HepG2 (cell line): ENCODE data around the gene MYO3B. TPM values are rescaled to one million over a fixed set of nuclear protein-coding genes. Genes with fewer than 3 reads are reported as not detected.

Experiments
- ATAC-seq: fragments of 200-7000 bp; cut with Tn5 transposase; 3 replicates; pipeline ENCODE4 v1.9.1; 2020; ENCODE audit warnings: mild to moderate bottlenecking, moderate library complexity
- BruUV-seq: library from RNA; stranded (reverse); fragments of 400-500 nt; replicated peaks from 2 replicates; lab custom pipeline; 2021; lab: Mats Ljungman, UMichigan
- CTCF ChIA-PET: fragments of 300-600 bp; formaldehyde crosslinking; extraction: SDS; loops from one replicate; lab custom pipeline; 2021; ENCODE audit warnings: low total read pairs, inconsistent platforms, low intra/inter-chr PET ratio; lab: Yijun Ruan, JAX
- POLR2A ChIA-PET: fragments of 350-600 bp; sonication (Branson Sonifier 250); formaldehyde crosslinking; loops from one replicate; lab custom pipeline; 2020; ENCODE audit warnings: antibody characterized with exemption, inconsistent platforms; lab: Yijun Ruan, JAX
- DNase-seq: peaks from one replicate; pipeline ENCODE4 v3.0.0-alpha.2; 2015; ENCODE audit warnings: low spot score
- FAIRE-seq: peaks from 3 replicates; lab custom pipeline; 2011; peaks lifted over from hg19 to GRCh38; lab: Jason Lieb, UNC
- H2AFZ ChIP-seq: one replicate; pipeline ENCODE4 v1.6.1; 2011; ENCODE audit warnings: low read length, inconsistent platforms
- H3K27ac ChIP-seq: fragments of 300-600 bp; 3 replicates; pipeline ENCODE4 v1.8.0; 2011; ENCODE audit warnings: mixed run types, mild to moderate bottlenecking, mixed read lengths, low read length, inconsistent platforms; ENCODE audit not compliant: insufficient read depth; ENCODE audit errors: extremely low read length
- H3K27me3 ChIP-seq, 2 experiments: fragments of 200-600 bp in 1 of 2; 2 replicates in 1 of 2; 3 replicates in 1 of 2; pipeline versions ENCODE4 v1.6.0 to v1.8.0; 2011; ENCODE audit warnings: low read length in 2 of 2, mild to moderate bottlenecking in 2 of 2, moderate library complexity in 2 of 2, inconsistent platforms in 1 of 2; ENCODE audit not compliant: insufficient read depth in 2 of 2, control insufficient read depth in 1 of 2
- H3K36me3 ChIP-seq, 2 experiments: fragments of 200-600 bp in 1 of 2; replicated peaks in 1 of 2; 2 replicates in 1 of 2; 3 replicates in 1 of 2; pipeline versions ENCODE4 v1.5.1 to v1.8.0; 2011; ENCODE audit warnings: low read length in 2 of 2, inconsistent platforms in 1 of 2; ENCODE audit not compliant: insufficient read depth in 2 of 2, control insufficient read depth in 1 of 2
- H3K4me1 ChIP-seq: 2 replicates; pipeline ENCODE4 v1.5.1; 2012; ENCODE audit warnings: low read length, inconsistent platforms; ENCODE audit not compliant: insufficient read depth
- H3K4me2 ChIP-seq: 2 replicates; pipeline ENCODE4 v1.6.0; 2011; ENCODE audit warnings: low read depth, low read length, inconsistent platforms
- H3K4me3 ChIP-seq, 3 experiments: fragments of 200-600 bp in 1 of 3; sonication (generic), shearing (Covaris generic) in 1 of 3; replicated peaks in 1 of 3; 2 replicates each; pipeline ENCODE4 v1.5.1; 2011 to 2016; ENCODE audit warnings: low read length in 3 of 3, inconsistent platforms in 2 of 3, low read depth in 2 of 3, mild to moderate bottlenecking in 2 of 3, control low read depth in 1 of 3, mixed read lengths in 1 of 3; ENCODE audit not compliant: insufficient read depth in 1 of 3
- H3K79me2 ChIP-seq: one replicate; pipeline ENCODE4 v1.6.1; 2011; ENCODE audit warnings: low read length, inconsistent platforms; ENCODE audit not compliant: insufficient read depth
- H3K9ac ChIP-seq: 2 replicates; pipeline ENCODE4 v1.6.0; 2011; ENCODE audit warnings: mild to moderate bottlenecking, low read depth, low read length, inconsistent platforms; ENCODE audit not compliant: insufficient read depth
- H3K9me3 ChIP-seq: 2 replicates; pipeline ENCODE4 v1.5.1; 2012; ENCODE audit warnings: mild to moderate bottlenecking, low read length
- H4K20me1 ChIP-seq: 2 replicates; pipeline ENCODE4 v1.6.0; 2011; ENCODE audit warnings: inconsistent platforms, mild to moderate bottlenecking, low read length, moderate library complexity; ENCODE audit not compliant: insufficient read depth
- ATM ChIP-seq: fragments of 450-650 bp; IDR thresholded peaks from 2 replicates; pipeline ENCODE4 v1.7.1; 2017; ENCODE audit warnings: mild to moderate bottlenecking, borderline replicate concordance
- HNF4A ChIP-seq: sonication (generic); formaldehyde crosslinking; IDR thresholded peaks from 2 replicates; pipeline ENCODE4 v1.4.0; 2020; ENCODE audit warnings: missing genetic modification reagents
- PBX2 ChIP-seq: IDR thresholded peaks from 2 replicates; pipeline ENCODE4 v1.6.1; 2016; ENCODE audit warnings: control low read depth
- ZNF446 ChIP-seq: sonication (generic); formaldehyde crosslinking; IDR thresholded peaks from 2 replicates; pipeline ENCODE4 v1.5.0; 2020; ENCODE audit warnings: mild to moderate bottlenecking, missing genetic modification reagents
- ZUFSP ChIP-seq: sonication (generic); formaldehyde crosslinking; IDR thresholded peaks from 2 replicates; pipeline ENCODE4 v1.9.0; 2021; ENCODE audit warnings: missing genetic modification reagents, mild to moderate bottlenecking, borderline replicate concordance
- WGBS: methylation state at CpG from one replicate; pipeline ENCODE4 v1.1.6; 2017; ENCODE audit warnings: low lambda C conversion rate; 5-methylcytosine and 5-hydroxymethylcytosine counted together
- in situ Hi-C: cut with HindIII; loops from 2 replicates; pipeline ENCODE4 v1.10.0; 2017; ENCODE audit warnings: low pct_unique_long_range_greater_than_20kb; ENCODE audit not compliant: extremely low pct_ligation_motif_present
- intact Hi-C: fragments of 100-400 bp; cut with micrococcal nuclease; formaldehyde crosslinking; loops from one replicate; pipeline ENCODE4 v1.10.0; 2022; ENCODE audit not compliant: unreplicated experiment
- polyA plus RNA-seq, 8 experiments: library from polyadenylated mRNA; depleted of rRNA in 3 of 8; stranded (reverse) in 7 of 8; unstranded in 1 of 8; fragments of >200 nt; fragmentation: Illumina TruSeq in 4 of 8; extraction: Trizol in 4 of 8; gene quantifications; 2 replicates each; pipeline versions ENCODE4 v1.2.1 to v1.2.3, GENCODE V29; 2011 to 2016; ENCODE audit warnings: low read depth in 4 of 8, missing spikeins in 1 of 8, mixed read lengths in 1 of 8; ENCODE audit not compliant: insufficient read depth in 1 of 8
- total RNA-seq, 5 experiments: library from RNA; depleted of rRNA; stranded (reverse); fragments of >200 nt; fragmentation: Illumina TruSeq; extraction: Trizol; gene quantifications; 2 replicates each; pipeline ENCODE4 v1.2.3, GENCODE V29; 2016; ENCODE audit warnings: low read depth in 1 of 5

The MYO3B gene
- total and polyA plus RNA-seq, 2 of the 13 experiments (the other 11 are each of a cell fraction or from before 2014, with no cell fraction given) = 0.01 TPM; not detected in 1

- Histone ChIP-seq H3K27ac (no peak overlapping the region), H3K4me2 (no peak overlapping the region), H3K9me3 (no peaks in the 10 kb centered on the region), H3K4me1 (no peaks in the 10 kb centered on the region), H3K9ac (no peak overlapping the region), H4K20me1 (no peaks in the 10 kb centered on the region), H3K36me3 (no peaks in the 10 kb centered on the region), H3K27me3 (peaks cover 3 to 14% of the 10 kb centered on the region in 2 experiments; a peak in 4 of 5 replicates), H3K79me2 (no peaks in the 10 kb centered on the region), H2AFZ (no peak overlapping the region), H3K4me3 (no peak overlapping the region)
- peak; percentile 39; the same call in 1 of the 2 replicates for TF ChIP-seq PBX2
- no peak for TF ChIP-seq ATM
- no peak for FAIRE-seq
- 36% methylated on average over 3 of the region's 3 CpGs for WGBS
- BruUV-seq = no TSS peak
- ATAC-seq = no peak
- POLR2A ChIA-PET = no interaction called here
- DNase-seq = no peak
- in situ Hi-C loops = no loop called here
- intact Hi-C loops = no loop called here
- CTCF ChIA-PET = no interaction called here
These were observed 404.4 kb downstream of the MYO3B start for GRCh38 chr2:170582313-170582712.

- ATAC-seq (peak; percentile 61), DNase-seq (no peak), FAIRE-seq (no peak)
- H3K9ac ChIP-seq = no peak overlapping the region
- no peak overlapping the region for H3K27ac ChIP-seq
- no peaks in the 10 kb centered on the region for H4K20me1 ChIP-seq
- intact Hi-C loops (no loop called here), in situ Hi-C loops (no loop called here)
- no peak overlapping the region for H2AFZ ChIP-seq
- H3K79me2 ChIP-seq = no peaks in the 10 kb centered on the region
- no TSS peak for BruUV-seq
- POLR2A ChIA-PET = no interaction called here
- peaks cover 3 to 12% of the 10 kb centered on the region in 2 experiments; a peak in 4 of 5 replicates for H3K27me3 ChIP-seq
- CTCF ChIA-PET = no interaction called here
- H3K9me3 ChIP-seq = no peaks in the 10 kb centered on the region
- H3K4me1 ChIP-seq = no peaks in the 10 kb centered on the region
- 22% methylated on average over 8 of the region's 8 CpGs for WGBS
- H3K4me3 ChIP-seq = no peak overlapping the region
- no peaks in the 10 kb centered on the region for H3K36me3 ChIP-seq
- H3K4me2 ChIP-seq = no peak overlapping the region
- TF ChIP-seq ZUFSP (CRISPR knock-in tag) (no peak), ZNF446 (CRISPR knock-in tag) (no peak), HNF4A (CRISPR knock-in tag) (no peak)
These were observed 405.0 kb downstream of the MYO3B start for GRCh38 chr2:170582751-170583463.
